Erythroblast (primary cell): ENCODE results near the gene NIPAL4.

Experiments
- DNase-seq, 2 experiments: peaks; one replicate each; lab custom pipeline; 2025; lab: John Stamatoyannopoulos, UW
- GATA1 ChIP-seq: IDR thresholded peaks from 2 replicates; pipeline ENCODE4 v1.6.1; 2011; ENCODE audit warnings: low read depth, mild to moderate bottlenecking, control low read depth, low read length, moderate library complexity
- POLR2A ChIP-seq: IDR thresholded peaks from 2 replicates; pipeline ENCODE4 v1.6.1; 2011; ENCODE audit warnings: mild to moderate bottlenecking, low read length

The NIPAL4 gene

GRCh38 chr5:157509093-157509492 lies 49.1 kb downstream of the NIPAL4 start:
- DNase-seq: no peak
- TF ChIP-seq GATA1 (no peak), POLR2A (no peak)

- no peak for TF ChIP-seq GATA1
- no peak for TF ChIP-seq POLR2A
- DNase-seq: no peak
Observed at GRCh38 chr5:157509587-157509986, 49.6 kb downstream of the NIPAL4 start.

- TF ChIP-seq POLR2A: no peak
- TF ChIP-seq GATA1: no peak
- DNase-seq: no peak
Observed at GRCh38 chr5:157510682-157511081, 50.7 kb downstream of the NIPAL4 start.

GRCh38 chr5:157511651-157512644 lies 51.9 kb downstream of the NIPAL4 start:
- TF ChIP-seq GATA1: no peak
- TF ChIP-seq POLR2A: no peak
- no peak for DNase-seq

- TF ChIP-seq POLR2A (no peak), GATA1 (no peak)
- no peak for DNase-seq
Observed at GRCh38 chr5:157513182-157513581, 53.2 kb downstream of the NIPAL4 start.

- DNase-seq: no peak
- TF ChIP-seq GATA1 (no peak), POLR2A (no peak)
Observed at GRCh38 chr5:157514974-157515373, 55.0 kb downstream of the NIPAL4 start.

GRCh38 chr5:157516006-157516405 lies 56.0 kb downstream of the NIPAL4 start:
- no peak for DNase-seq

GRCh38 chr5:157516626-157517325 lies 56.8 kb downstream of the NIPAL4 start:
- no peak for TF ChIP-seq GATA1
- TF ChIP-seq POLR2A: no peak
- no peak for DNase-seq

More at GRCh38 chr5:157516006-157516405, 56.0 kb downstream of the NIPAL4 start:
- no peak for TF ChIP-seq POLR2A
- TF ChIP-seq GATA1: no peak

- DNase-seq: no peak
- TF ChIP-seq POLR2A (no peak), GATA1 (no peak)
Observed at GRCh38 chr5:157518963-157519362, 59.0 kb downstream of the NIPAL4 start.

GRCh38 chr5:157519579-157520253 lies 59.7 kb downstream of the NIPAL4 start:
- no peak for TF ChIP-seq POLR2A
- no peak for DNase-seq

GRCh38 chr5:157520911-157521703 lies 61.1 kb downstream of the NIPAL4 start:
- no peak for DNase-seq
- TF ChIP-seq GATA1: no peak
- no peak for TF ChIP-seq POLR2A

GRCh38 chr5:157521704-157522029 lies 61.7 kb downstream of the NIPAL4 start:
- DNase-seq: no peak
- TF ChIP-seq POLR2A (no peak), GATA1 (no peak)

GRCh38 chr5:157523976-157524375 lies 64.0 kb downstream of the NIPAL4 start:
- TF ChIP-seq POLR2A: no peak
- TF ChIP-seq GATA1: no peak
- DNase-seq: no peak
